Effector memory CD4-positive, alpha-beta T cell (primary cell): ENCODE data around the gene HOATZ.

ENCODE experiments used
- DNase-seq, 3 donors: peaks; one replicate each; pipeline ENCODE4 v3.0.0-alpha.2; 2020
- H3K27ac ChIP-seq: 2 replicates; pipeline ENCODE4 v1.7.0; 2013; ENCODE audit warnings: mild to moderate bottlenecking, low read length, moderate library complexity; ENCODE audit not compliant: insufficient read depth, poor library complexity, severe bottlenecking
- H3K27me3 ChIP-seq: replicated peaks from 2 replicates; pipeline ENCODE4 v1.7.0; 2013; ENCODE audit warnings: mild to moderate bottlenecking, low read length; ENCODE audit not compliant: insufficient read depth, control insufficient read depth, poor library complexity, severe bottlenecking
- H3K36me3 ChIP-seq: 2 replicates; pipeline ENCODE4 v1.7.0; 2013; ENCODE audit warnings: mild to moderate bottlenecking, low read length, moderate library complexity; ENCODE audit not compliant: control insufficient read depth, insufficient read depth
- H3K4me1 ChIP-seq: 2 replicates; pipeline ENCODE4 v1.7.0; 2013; ENCODE audit warnings: low read length, mild to moderate bottlenecking; ENCODE audit not compliant: control insufficient read depth, insufficient read depth, poor library complexity, severe bottlenecking
- H3K4me3 ChIP-seq: 2 replicates; pipeline ENCODE4 v1.7.0; 2013; ENCODE audit warnings: low read length, low read depth, mild to moderate bottlenecking; ENCODE audit not compliant: insufficient read depth, poor library complexity, severe bottlenecking
- H3K9me3 ChIP-seq: 2 replicates; pipeline ENCODE4 v1.7.0; 2013; ENCODE audit warnings: mild to moderate bottlenecking, low read length, moderate library complexity; ENCODE audit not compliant: control insufficient read depth

The HOATZ gene

DNA sequence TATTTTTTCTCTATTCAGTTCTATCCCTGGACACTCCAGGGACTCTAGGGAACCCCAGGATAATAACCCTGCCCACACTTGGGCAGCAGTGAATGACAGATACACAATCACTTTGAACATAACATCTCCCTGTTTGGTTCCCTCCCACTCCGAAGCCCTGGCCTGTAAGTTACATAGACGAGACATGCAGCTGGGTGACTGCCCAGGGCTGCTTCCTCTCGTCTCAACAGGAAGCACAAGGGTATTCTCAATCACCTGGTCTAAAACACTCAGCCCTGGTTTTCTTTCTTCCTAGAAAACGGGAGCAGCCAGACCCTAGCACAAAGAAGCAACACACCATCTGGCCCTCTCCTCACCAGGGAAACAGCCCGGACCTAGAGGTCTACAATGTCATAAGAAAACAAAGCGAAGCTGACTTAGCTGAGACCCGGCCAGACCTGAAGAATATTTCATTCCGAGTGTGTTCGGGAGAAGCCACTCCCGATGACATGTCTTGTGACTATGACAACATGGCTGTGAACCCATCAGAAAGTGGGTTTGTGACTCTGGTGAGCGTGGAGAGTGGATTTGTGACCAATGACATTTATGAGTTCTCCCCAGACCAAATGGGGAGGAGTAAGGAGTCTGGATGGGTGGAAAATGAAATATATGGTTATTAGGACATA, 45.4 kb downstream of the HOATZ start:
- Histone ChIP-seq H3K36me3 (no peaks in the 10 kb centered on the region), H3K4me3 (no peak overlapping the region), H3K27me3 (no peaks in the 10 kb centered on the region), H3K4me1 (no peaks in the 10 kb centered on the region), H3K27ac (no peak overlapping the region), H3K9me3 (no peaks in the 10 kb centered on the region)
- no peak for DNase-seq

DNA sequence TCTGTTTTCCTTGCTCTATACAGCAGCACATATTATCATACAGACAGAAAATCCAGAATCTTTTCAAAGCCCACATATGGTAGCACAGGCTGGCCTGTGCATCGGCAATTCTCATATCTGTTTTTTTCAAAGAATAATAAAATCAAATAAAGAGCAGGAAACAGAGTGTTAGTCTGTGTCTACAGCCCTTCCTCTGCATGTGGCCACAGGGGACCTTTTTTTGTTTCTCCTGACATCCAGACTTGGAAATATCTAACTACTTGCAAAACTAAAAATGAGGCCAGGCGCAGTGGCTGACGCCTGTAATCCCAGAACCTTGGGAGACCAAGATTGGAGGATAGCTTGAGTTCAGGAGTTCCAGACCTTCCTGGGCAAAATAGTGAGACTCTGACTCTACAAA, 46.2 kb downstream of the HOATZ start:
- no peaks in the 10 kb centered on the region for H3K27me3 ChIP-seq
- no peak for DNase-seq
- H3K36me3 ChIP-seq: no peaks in the 10 kb centered on the region
- H3K4me3 ChIP-seq: no peak overlapping the region
- no peaks in the 10 kb centered on the region for H3K9me3 ChIP-seq
- H3K4me1 ChIP-seq: no peaks in the 10 kb centered on the region
- no peak overlapping the region for H3K27ac ChIP-seq

DNA sequence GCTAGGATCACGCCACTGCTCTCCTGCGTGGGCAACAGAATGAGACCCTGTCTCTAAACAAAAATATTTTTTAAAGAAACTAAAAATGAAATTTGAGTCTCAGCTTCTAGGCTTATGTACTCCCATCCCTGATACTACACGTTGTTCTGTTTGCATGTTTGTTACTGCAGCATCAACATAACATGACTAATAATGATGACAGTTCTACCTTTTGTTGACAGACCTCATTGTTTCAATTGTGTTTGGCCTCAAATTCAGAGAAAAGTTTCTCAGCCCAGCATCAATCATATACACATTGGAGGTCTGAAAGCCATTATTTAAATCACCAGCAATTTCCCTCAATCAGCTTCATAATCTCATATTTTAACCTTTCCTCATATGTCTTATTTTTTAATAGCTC, 46.7 kb downstream of the HOATZ start:
- DNase-seq: no peak
- H3K36me3 ChIP-seq: no peaks in the 10 kb centered on the region
- no peaks in the 10 kb centered on the region for H3K27me3 ChIP-seq
- H3K4me3 ChIP-seq: no peak overlapping the region
- no peak overlapping the region for H3K27ac ChIP-seq
- H3K4me1 ChIP-seq: no peaks in the 10 kb centered on the region
- no peaks in the 10 kb centered on the region for H3K9me3 ChIP-seq

DNA sequence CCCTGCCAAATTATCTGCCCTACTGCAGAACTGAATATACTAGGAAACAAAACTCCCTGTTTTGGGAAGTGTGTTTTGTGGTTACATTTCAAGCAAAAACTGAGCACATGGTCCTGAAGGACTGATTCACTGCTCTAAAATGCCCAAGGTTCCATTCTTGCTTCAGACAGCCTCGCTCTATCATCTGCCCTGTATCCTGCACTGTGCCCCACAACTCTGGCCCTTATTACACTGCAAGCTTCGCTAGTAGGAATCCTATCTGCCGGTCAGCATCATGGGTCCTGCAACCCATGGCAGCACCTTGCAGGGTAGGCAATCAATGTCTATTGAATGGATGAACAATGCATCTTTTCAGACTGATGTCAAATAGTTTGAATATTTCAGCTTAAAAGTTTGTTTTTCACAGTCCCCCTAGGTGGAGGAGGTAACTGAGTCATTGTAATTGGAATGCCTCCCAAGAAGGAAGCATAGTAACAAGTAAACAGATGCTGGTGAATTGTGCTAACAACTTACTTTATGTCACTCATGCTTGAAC, 47.3 kb downstream of the HOATZ start:
- Histone ChIP-seq H3K4me1 (no peaks in the 10 kb centered on the region), H3K36me3 (no peaks in the 10 kb centered on the region), H3K27me3 (no peaks in the 10 kb centered on the region), H3K27ac (no peak overlapping the region), H3K4me3 (no peak overlapping the region), H3K9me3 (no peaks in the 10 kb centered on the region)
- no peak for DNase-seq

DNA sequence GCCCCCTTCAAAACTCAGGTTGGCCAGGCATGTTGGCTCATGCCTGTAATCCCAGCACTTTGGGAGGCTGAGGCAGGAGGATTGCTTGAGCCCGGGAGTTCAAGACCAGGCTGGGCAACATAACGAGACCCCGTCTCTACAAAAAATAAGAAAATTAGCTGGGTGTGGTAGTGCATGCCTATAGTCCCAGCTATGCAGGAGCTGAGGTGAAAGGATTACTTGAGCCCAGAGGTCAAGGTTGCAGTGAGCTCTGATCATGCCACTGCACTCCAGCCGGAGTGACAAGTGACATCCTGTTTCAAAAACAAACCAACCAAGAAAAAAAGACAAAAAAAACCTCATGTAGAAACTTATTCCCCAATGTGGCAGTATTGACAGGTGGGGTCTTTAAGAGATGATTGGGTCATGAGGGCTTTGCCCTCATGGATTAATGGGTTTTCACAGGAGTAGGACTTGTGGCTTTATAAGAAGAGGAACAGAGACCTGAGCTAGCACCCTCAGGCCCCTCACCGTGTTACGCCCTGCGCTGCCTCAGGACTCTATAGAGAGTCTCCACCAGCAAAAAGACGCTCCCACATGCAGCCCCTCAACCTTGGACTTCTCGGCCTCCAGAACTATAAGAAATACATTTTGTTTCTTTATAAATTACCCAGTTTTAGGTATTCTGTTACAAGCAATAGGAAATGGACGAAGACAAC, 48.3 kb downstream of the HOATZ start:
- no peak for DNase-seq
- Histone ChIP-seq H3K36me3 (no peaks in the 10 kb centered on the region), H3K4me1 (no peaks in the 10 kb centered on the region), H3K27me3 (no peaks in the 10 kb centered on the region), H3K4me3 (no peak overlapping the region), H3K9me3 (no peaks in the 10 kb centered on the region), H3K27ac (no peak overlapping the region)

DNA sequence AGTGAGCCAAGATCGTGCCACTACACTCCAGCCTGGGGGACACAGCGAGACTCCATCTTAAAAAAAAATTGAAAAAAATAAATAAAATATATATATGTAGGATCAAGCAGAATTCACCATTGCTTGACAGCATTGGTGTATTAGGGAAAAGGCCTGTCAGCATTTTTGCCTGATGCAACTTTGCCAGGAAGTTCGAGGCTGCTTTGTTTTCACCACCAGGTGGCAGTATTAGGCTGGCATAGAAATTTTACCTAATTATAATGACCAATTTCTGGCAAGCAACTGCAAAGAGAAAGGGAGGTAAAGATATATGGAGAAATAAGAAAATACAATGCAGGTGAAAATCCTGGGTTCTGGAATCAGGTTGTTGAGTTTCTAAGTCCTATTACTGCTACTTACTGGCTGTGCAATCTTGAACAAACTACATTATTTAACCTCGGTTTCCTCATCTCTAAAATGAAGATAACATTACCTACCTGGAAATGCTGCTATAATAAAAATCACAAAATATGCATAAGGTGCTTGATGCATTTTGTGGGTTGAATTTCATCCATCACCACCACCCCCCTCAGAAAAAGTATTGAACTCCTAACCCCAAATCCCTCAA, 50.6 kb downstream of the HOATZ start:
- Histone ChIP-seq H3K36me3 (no peaks in the 10 kb centered on the region), H3K4me1 (no peaks in the 10 kb centered on the region), H3K27me3 (no peaks in the 10 kb centered on the region), H3K27ac (no peak overlapping the region), H3K4me3 (no peak overlapping the region), H3K9me3 (no peaks in the 10 kb centered on the region)
- peak; percentile 6 to 53 (median 27) for DNase-seq

DNA sequence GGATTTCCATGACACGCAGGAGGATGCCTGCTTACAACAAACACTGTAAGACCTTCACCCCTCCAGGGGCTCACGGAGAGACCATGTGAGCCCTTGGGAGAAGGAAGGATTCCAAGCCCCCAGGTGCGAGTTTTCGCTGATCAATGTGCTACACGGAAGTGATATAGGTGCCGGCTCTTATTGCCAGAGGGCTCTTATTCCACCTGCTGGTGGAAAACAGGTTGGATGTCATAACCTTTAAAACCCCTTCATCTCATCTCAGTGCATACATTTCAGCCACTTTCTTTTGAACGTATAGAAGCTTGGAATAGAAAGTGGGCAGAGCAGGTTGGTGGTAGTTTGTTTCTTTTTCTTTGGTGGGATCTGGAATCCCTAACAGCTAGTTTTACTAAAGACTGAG, 51.7 kb downstream of the HOATZ start:
- Histone ChIP-seq H3K27ac (no peak overlapping the region), H3K27me3 (no peaks in the 10 kb centered on the region), H3K9me3 (no peaks in the 10 kb centered on the region), H3K4me1 (no peaks in the 10 kb centered on the region), H3K36me3 (no peaks in the 10 kb centered on the region), H3K4me3 (no peak overlapping the region)
- DNase-seq: no peak

DNA sequence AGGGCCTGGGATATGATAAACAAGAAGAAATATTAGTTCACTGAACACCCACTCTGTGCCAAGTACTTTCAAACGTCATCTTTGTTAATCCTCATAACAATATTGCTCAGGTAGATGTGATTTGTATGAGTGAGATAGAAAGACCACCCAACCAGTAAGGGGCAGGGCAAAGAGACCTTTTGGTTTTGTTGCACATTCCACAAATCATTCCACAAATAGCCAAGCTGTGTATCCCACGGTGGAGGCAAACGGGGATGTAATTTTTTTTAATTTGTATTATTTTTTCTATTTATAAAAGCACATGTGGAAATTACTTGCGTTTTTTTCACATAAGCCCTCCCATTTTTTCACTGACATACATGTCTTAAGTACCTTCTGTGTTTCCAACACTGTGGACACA, 54.9 kb downstream of the HOATZ start:
- Histone ChIP-seq H3K4me3 (no peak overlapping the region), H3K27ac (no peak overlapping the region)

DNA sequence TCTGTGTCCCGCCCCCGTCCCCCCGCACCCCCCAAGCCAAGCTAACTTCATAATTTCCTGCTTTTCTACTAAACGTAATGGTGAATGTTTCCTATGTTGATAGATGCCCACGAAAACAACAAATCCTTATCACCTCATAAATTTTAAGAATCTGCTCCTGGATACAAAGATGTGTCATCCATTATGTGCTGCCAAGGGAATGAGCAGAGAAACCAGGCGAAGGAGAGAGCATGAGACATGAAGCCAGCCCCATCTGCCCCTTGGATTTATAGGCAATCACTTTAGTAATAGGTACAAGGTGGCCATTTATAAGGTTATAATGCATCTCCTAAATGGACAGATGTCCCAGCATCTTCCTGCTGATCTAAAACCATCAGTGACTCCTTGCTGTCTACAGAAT, 56.2 kb downstream of the HOATZ start:
- H3K27me3 ChIP-seq: no peaks in the 10 kb centered on the region
- H3K9me3 ChIP-seq: no peaks in the 10 kb centered on the region
- H3K4me1 ChIP-seq: no peaks in the 10 kb centered on the region
- H3K36me3 ChIP-seq: no peaks in the 10 kb centered on the region
- H3K27ac ChIP-seq: no peak overlapping the region
- DNase-seq: no peak
- no peak overlapping the region for H3K4me3 ChIP-seq

More for the DNA sequence above, 54.9 kb downstream of the HOATZ start:
- no peak for DNase-seq
- Histone ChIP-seq H3K36me3 (no peaks in the 10 kb centered on the region), H3K4me1 (no peaks in the 10 kb centered on the region), H3K27me3 (no peaks in the 10 kb centered on the region), H3K9me3 (no peaks in the 10 kb centered on the region)
